ENCODE data around the gene DNAH7. TPM values are rescaled to one million over a fixed set of nuclear protein-coding genes. Genes with fewer than 3 reads are reported as not detected.
"Not testable (repeated sequence)": the region's sequence is repeated elsewhere in the genome, so short reads cannot be mapped to it uniquely, and the experiment has no call there.

DNAH7 gene
- under 0.01 TPM in 1 of 2 replicates, not detected in the other for total RNA-seq

GRCh38 chr2:196068271-196069209, at the start of gene DNAH7:
TSS of gene DNAH7 (minus strand) at chr2:196068837. CDS start at chr2:196068711, 126 bp downstream.
- peak; percentile 81 to 84 for DNase-seq (ENCODE audit: low read depth in 2 of 2)

GRCh38 chr2:196117214-196117705, 48.6 kb upstream of the DNAH7 start:
- DNase-seq (ENCODE audit: low read depth in 2 of 2): no peak

GRCh38 chr2:196113061-196113974, 44.7 kb upstream of the DNAH7 start:
- no peak for DNase-seq (ENCODE audit: low read depth in 2 of 2)

GRCh38 chr2:196112418-196113034, 43.9 kb upstream of the DNAH7 start:
- DNase-seq (ENCODE audit: low read depth in 2 of 2): no peak

- DNase-seq (ENCODE audit: low read depth in 2 of 2): no peak
Observed at GRCh38 chr2:196108604-196109003, 40.0 kb upstream of the DNAH7 start.

- DNase-seq (ENCODE audit: low read depth in 2 of 2): peak; percentile 24 to 60
Observed at GRCh38 chr2:196105951-196106350, 37.3 kb upstream of the DNAH7 start.

GRCh38 chr2:196104066-196104465, 35.4 kb upstream of the DNAH7 start:
- DNase-seq (ENCODE audit: low read depth in 2 of 2): no peak

- DNase-seq (ENCODE audit: low read depth in 2 of 2): no peak
Observed at GRCh38 chr2:196103626-196104025, 35.0 kb upstream of the DNAH7 start.

GRCh38 chr2:196101325-196101991, 32.8 kb upstream of the DNAH7 start:
- DNase-seq (ENCODE audit: low read depth in 2 of 2): peak in 1 of 2 donors; percentile 21

- peak; percentile 4 to 9 for DNase-seq (ENCODE audit: low read depth in 2 of 2)
Observed at GRCh38 chr2:196099916-196100315, 31.3 kb upstream of the DNAH7 start.

GRCh38 chr2:196097864-196098660, 29.4 kb upstream of the DNAH7 start:
- DNase-seq (ENCODE audit: low read depth in 2 of 2): no peak

GRCh38 chr2:196096982-196097745, 28.5 kb upstream of the DNAH7 start:
- DNase-seq (ENCODE audit: low read depth in 2 of 2): no peak

- DNase-seq (ENCODE audit: low read depth in 2 of 2): no peak
Observed at GRCh38 chr2:196096264-196096663, 27.6 kb upstream of the DNAH7 start.

GRCh38 chr2:196089448-196089847, 20.8 kb upstream of the DNAH7 start:
- not testable (repeated sequence) for DNase-seq (ENCODE audit: low read depth in 2 of 2)

GRCh38 chr2:196088203-196088602, 19.6 kb upstream of the DNAH7 start:
- peak in 1 of 2 donors; percentile 9 for DNase-seq (ENCODE audit: low read depth in 2 of 2)

GRCh38 chr2:196086517-196087368, 18.1 kb upstream of the DNAH7 start:
- DNase-seq (ENCODE audit: low read depth in 2 of 2): no peak

GRCh38 chr2:196083601-196084000, 15.0 kb upstream of the DNAH7 start:
- DNase-seq (ENCODE audit: low read depth in 2 of 2): no peak

GRCh38 chr2:196080526-196080925, 11.9 kb upstream of the DNAH7 start:
- DNase-seq (ENCODE audit: low read depth in 2 of 2): no peak

Data from lung microvascular endothelial cell (primary cell).